Vagina (tissue), 2 donors: ENCODE data around the gene FUT8.

ENCODE experiments used
- CTCF ChIP-seq, 3 experiments: fragments of 450-650 bp in 2 of 3; fragments of 200-600 bp in 1 of 3; sonication (generic) in 1 of 3; IDR thresholded peaks; one replicate each; pipeline ENCODE4 v1.5.1; 2017 to 2019; ENCODE audit warnings: antibody characterized with exemption in 3 of 3, mild to moderate bottlenecking in 2 of 3, moderate library complexity in 2 of 3
- POLR2AphosphoS5 ChIP-seq, 2 donors: sonication (generic); formaldehyde crosslinking; IDR thresholded peaks; one replicate each; pipeline ENCODE4 v1.9.0; 2017; ENCODE audit warnings: antibody characterized with exemption in 2 of 2, mild to moderate bottlenecking in 2 of 2, low read depth in 1 of 2; ENCODE audit not compliant: insufficient read depth in 1 of 2

GRCh38 chr14:65439117-65439516, 26.6 kb downstream of the FUT8 start:
- TF ChIP-seq CTCF (IDR thresholded peaks at IDR 0.05) (no peak), POLR2AphosphoS5 (IDR thresholded peaks at IDR 0.05; ENCODE audit: insufficient read depth in 1 of 2, low read depth in 1 of 2) (no peak)
